ENCODE results near the gene PLXNA4.

- TF ChIP-seq POLR2A (IDR thresholded peaks at IDR 0.05; ENCODE audit: low read length) (no peak), GATA1 (IDR thresholded peaks at IDR 0.05; ENCODE audit: low read depth, low read length) (no peak)
These were observed 314.2 kb downstream of the PLXNA4 start for GRCh38 chr7:132262160-132262470.

Measured in erythroblast (primary cell).